Adrenal gland (tissue), 12 donors: ENCODE measurements around the gene HELZ2. TPM values are rescaled to one million over a fixed set of nuclear protein-coding genes. Genes with fewer than 3 reads are reported as not detected.

Experiments
- DNase-seq, 7 donors: peaks; one replicate each; pipeline ENCODE4 v3.0.0-alpha.2; 2019 to 2020
- H3K27ac ChIP-seq, 5 donors: fragments of 200-600 bp; sonication (generic) in 4 of 5; 1 replicate in 3 of 5; 2 replicates in 2 of 5; pipeline versions ENCODE4 v1.5.1 to v1.8.0; 2016 to 2020; ENCODE audit warnings: mild to moderate bottlenecking in 1 of 5
- H3K27me3 ChIP-seq: fragments of 200-600 bp; 2 replicates; pipeline ENCODE4 v1.8.0; 2021
- H3K36me3 ChIP-seq, 2 donors: fragments of 200-600 bp; replicated peaks in 1 of 2; 1 replicate in 1 of 2; 2 replicates in 1 of 2; pipeline versions ENCODE4 v1.5.1 to v1.8.0; 2018 to 2022
- H3K4me1 ChIP-seq, 2 donors: fragments of 200-600 bp; replicated peaks in 1 of 2; 1 replicate in 1 of 2; 2 replicates in 1 of 2; pipeline versions ENCODE4 v1.5.1 to v1.8.0; 2018 to 2021
- H3K4me3 ChIP-seq, 4 donors: fragments of 200-600 bp; sonication (generic) in 3 of 4; one replicate each; pipeline ENCODE4 v1.5.1; 2016 to 2018
- H3K9me3 ChIP-seq, 3 donors: fragments of 200-600 bp; sonication (generic) in 1 of 3; replicated peaks in 1 of 3; 1 replicate in 2 of 3; 2 replicates in 1 of 3; pipeline versions ENCODE4 v1.5.1 to v1.8.0; 2016 to 2021
- CTCF ChIP-seq, 6 experiments: fragments of 450-650 bp in 4 of 6; fragments of 200-600 bp in 2 of 6; sonication (generic) in 1 of 6; IDR thresholded peaks; 1 replicate in 5 of 6; 2 replicates in 1 of 6; pipeline versions ENCODE4 v1.5.1 to v1.8.0; 2016 to 2021; ENCODE audit warnings: antibody characterized with exemption in 6 of 6, mild to moderate bottlenecking in 2 of 6, moderate library complexity in 1 of 6
- POLR2A ChIP-seq, 2 donors: fragments of 450-650 bp; IDR thresholded peaks; one replicate each; pipeline ENCODE4 v1.6.1; 2017; ENCODE audit warnings: antibody characterized with exemption in 2 of 2, mild to moderate bottlenecking in 2 of 2, moderate library complexity in 1 of 2
- WGBS, 4 donors: extraction: QIAGEN DNeasy Blood & Tissue Kit in 2 of 4; methylation state at CpG; one replicate each; pipeline versions ENCODE4 v1.1.5 to v1.1.7; 2013 to 2017; 5-methylcytosine and 5-hydroxymethylcytosine counted together
- intact Hi-C, 2 donors: fragments of 100-400 bp; cut with DNase I; formaldehyde crosslinking; loops; one replicate each; pipeline versions ENCODE4 v1.14.1 to v1.15.0; 2022 to 2023
- polyA plus RNA-seq, 3 donors: library from polyadenylated mRNA; stranded (reverse); fragments of 200-250 nt in 2 of 3; fragments of 350-450 nt in 1 of 3; fragmentation: Illumina TruSeq in 1 of 3; extraction: RNeasy Lipid Tissue Mini Kit (QIAGEN cat#74804) in 1 of 3; gene quantifications; one replicate each; pipeline ENCODE4 v1.2.3, GENCODE V29; 2013 to 2014
- total RNA-seq, 9 donors: library from RNA; depleted of rRNA in 4 of 9; stranded (reverse); fragments of >200 nt in 4 of 9; fragments of 120-200 nt in 1 of 9; fragmentation: NEBNext Ultra II Directional in 1 of 9; extraction: Animal tissue kit (Norgen Biotek cat#: 25700) in 1 of 9; gene quantifications; one replicate each; pipeline versions ENCODE4 v1.1.0 to v1.2.4, GENCODE V29; 2013 to 2023
- donor health status: healthy with polysubstance abuse.
- donor health status: Bipolar disorder and iron deficiency.
- donor health status: DM: yes; HTN: yes; CAD: no.
- donor health status: DM: no; HTN: no; CAD: no.
- donor health status: DM: no; HTN: no; CAD: no.
- donor health status: DM: yes; HTN: yes; CAD: no.

HELZ2 gene
- total and polyA plus RNA-seq, 12 donors = 3.7 to 54.4 (median 24.3) TPM

GRCh38 chr20:63549679-63550282, 24.3 kb downstream of the HELZ2 start:
- no peaks in the 10 kb centered on the region for H3K36me3 ChIP-seq
- H3K27ac ChIP-seq = no peak overlapping the region
- no peak for DNase-seq
- no peaks in the 10 kb centered on the region for H3K9me3 ChIP-seq
- 83 to 87% (median 84%) methylated on average over 12 to 18 of the region's 18 CpGs for WGBS, 4 donors
- no peak for TF ChIP-seq POLR2A (IDR thresholded peaks at IDR 0.05)
- TF ChIP-seq CTCF (IDR thresholded peaks at IDR 0.05) = no peak
- intact Hi-C loops = no loop called here
- H3K27me3 ChIP-seq = peaks cover 10% of the 10 kb centered on the region
- H3K4me3 ChIP-seq = no peak overlapping the region
- peaks cover 0 to 4% of the 10 kb centered on the region in 2 donors for H3K4me1 ChIP-seq

GRCh38 chr20:63549019-63549418, 25.0 kb downstream of the HELZ2 start:
- Histone ChIP-seq H3K4me1 (peaks cover 0 to 4% of the 10 kb centered on the region in 2 donors), H3K27ac (no peak overlapping the region), H3K9me3 (no peaks in the 10 kb centered on the region), H3K27me3 (peaks cover 10% of the 10 kb centered on the region), H3K4me3 (no peak overlapping the region), H3K36me3 (no peaks in the 10 kb centered on the region)
- WGBS, 4 donors = 29 to 46% (median 36%) methylated on average over 5 to 14 of the region's 25 CpGs
- TF ChIP-seq POLR2A (IDR thresholded peaks at IDR 0.05) (no peak), CTCF (IDR thresholded peaks at IDR 0.05) (no peak)
- intact Hi-C loops = no loop called here
- no peak for DNase-seq

GRCh38 chr20:63548542-63548941, 25.5 kb downstream of the HELZ2 start:
- Histone ChIP-seq H3K4me3 (no peak overlapping the region), H3K4me1 (no peaks in the 10 kb centered on the region), H3K9me3 (no peaks in the 10 kb centered on the region), H3K36me3 (no peaks in the 10 kb centered on the region), H3K27me3 (peaks cover 10% of the 10 kb centered on the region), H3K27ac (no peak overlapping the region)
- intact Hi-C loops = no loop called here
- WGBS, 4 donors = 45 to 58% (median 52%) methylated on average over 7 to 11 of the region's 11 CpGs
- TF ChIP-seq POLR2A (IDR thresholded peaks at IDR 0.05) (no peak), CTCF (IDR thresholded peaks at IDR 0.05) (no peak)
- DNase-seq = no peak

- DNase-seq = no peak
- Histone ChIP-seq H3K27me3 (peaks cover 10% of the 10 kb centered on the region), H3K4me3 (no peak within 1 kb of the TSS), H3K4me1 (no peaks in the 10 kb centered on the region), H3K27ac (no peak within 1 kb of the TSS), H3K9me3 (no peaks in the 10 kb centered on the region), H3K36me3 (no peaks in the 10 kb centered on the region)
- TF ChIP-seq CTCF (IDR thresholded peaks at IDR 0.05) = no peak
- no peak for TF ChIP-seq POLR2A (IDR thresholded peaks at IDR 0.05)
- intact Hi-C loops = no loop called here
- WGBS, 4 donors = 57 to 87% (median 63%) methylated on average over 5 to 35 of the region's 35 CpGs
Measured at GRCh38 chr20:63547725-63548480, 26.1 kb downstream of the HELZ2 start, which contains the start of gene SRMS. SRMS (minus strand) TSS chr20:63547749; CDS start chr20:63547463, 286 bp downstream.
